Measurements from ENCODE around the gene ICOS. TPM values are rescaled to one million over a fixed set of nuclear protein-coding genes. Genes with fewer than 3 reads are reported as not detected.

The ICOS gene
- total RNA-seq, 8 experiments from 2014 or later: 0.14 TPM; not detected in 7

GRCh38 chr2:203989521-203989920, 53.0 kb downstream of the ICOS start:
- no peaks in the 10 kb centered on the region for H3K4me1 ChIP-seq (replicated peaks in 1 of 2)
- H3K27ac ChIP-seq: no peak overlapping the region
- no peak for ATAC-seq (replicated peaks in 6 of 8)
- WGBS, 10 experiments: 18 to 100% (median 79%) methylated on average over 1 to 2 of the region's 2 CpGs
- no peak overlapping the region for H3K4me3 ChIP-seq
- in situ Hi-C loops (cut with MboI; ENCODE audit: low pct_unique_long_range_greater_than_20kb in 2 of 9, low sequenced_read_pairs in 9 of 9, unreplicated experiment in 9 of 9): no loop called here

GRCh38 chr2:203992509-203992908, 55.9 kb downstream of the ICOS start:
- no peak overlapping the region for H3K27ac ChIP-seq
- H3K4me1 ChIP-seq (replicated peaks in 1 of 2): no peaks in the 10 kb centered on the region
- 0 to 88% (median 53%) methylated on average over 1 of the region's 1 CpG; no CpG with 5 or more reads in 4 of the 10 experiments for WGBS, 10 experiments
- in situ Hi-C loops (cut with MboI; ENCODE audit: low pct_unique_long_range_greater_than_20kb in 2 of 9, low sequenced_read_pairs in 9 of 9, unreplicated experiment in 9 of 9): no loop called here
- H3K4me3 ChIP-seq: no peak overlapping the region
- no peak for ATAC-seq (replicated peaks in 6 of 8)

- Histone ChIP-seq H3K27ac (no peak overlapping the region), H3K4me1 (replicated peaks in 1 of 2) (no peaks in the 10 kb centered on the region), H3K4me3 (no peak overlapping the region)
- no peak for ATAC-seq (replicated peaks in 6 of 8)
- in situ Hi-C loops (cut with MboI; ENCODE audit: low pct_unique_long_range_greater_than_20kb in 2 of 9, low sequenced_read_pairs in 9 of 9, unreplicated experiment in 9 of 9): no loop called here
- 43 to 90% (median 80%) methylated on average over 2 to 4 of the region's 4 CpGs; no CpG with 5 or more reads in 3 of the 10 experiments for WGBS, 10 experiments
Observed at GRCh38 chr2:203993011-203993410, 56.4 kb downstream of the ICOS start.

GRCh38 chr2:203993560-203993959, 57.0 kb downstream of the ICOS start:
- ATAC-seq (replicated peaks in 6 of 8): no peak
- in situ Hi-C loops (cut with MboI; ENCODE audit: low pct_unique_long_range_greater_than_20kb in 2 of 9, low sequenced_read_pairs in 9 of 9, unreplicated experiment in 9 of 9): no loop called here
- H3K4me3 ChIP-seq: no peak overlapping the region
- WGBS, 10 experiments: 46 to 100% (median 83%) methylated on average over 1 to 4 of the region's 4 CpGs; no CpG with 5 or more reads in 2 of the 10 experiments
- H3K27ac ChIP-seq: no peak overlapping the region
- no peaks in the 10 kb centered on the region for H3K4me1 ChIP-seq (replicated peaks in 1 of 2)

GRCh38 chr2:203994735-203995134, 58.2 kb downstream of the ICOS start:
- H3K4me1 ChIP-seq (replicated peaks in 1 of 2): no peaks in the 10 kb centered on the region
- H3K4me3 ChIP-seq: no peak overlapping the region
- in situ Hi-C loops (cut with MboI; ENCODE audit: low pct_unique_long_range_greater_than_20kb in 2 of 9, low sequenced_read_pairs in 9 of 9, unreplicated experiment in 9 of 9): no loop called here
- H3K27ac ChIP-seq: no peak overlapping the region
- WGBS, 10 experiments: 15 to 80% (median 50%) methylated on average over 1 to 2 of the region's 2 CpGs; no CpG with 5 or more reads in 6 of the 10 experiments
- no peak for ATAC-seq (replicated peaks in 6 of 8)

- WGBS, 10 experiments: 32 to 100% (median 81%) methylated on average over 1 to 5 of the region's 5 CpGs
- Histone ChIP-seq H3K4me3 (no peak overlapping the region), H3K27ac (no peak overlapping the region), H3K4me1 (replicated peaks in 1 of 2) (no peaks in the 10 kb centered on the region)
- ATAC-seq (replicated peaks in 6 of 8): no peak
- in situ Hi-C loops (cut with MboI; ENCODE audit: low pct_unique_long_range_greater_than_20kb in 2 of 9, low sequenced_read_pairs in 9 of 9, unreplicated experiment in 9 of 9): no loop called here
Observed at GRCh38 chr2:203996692-203997091, 60.1 kb downstream of the ICOS start.

- Histone ChIP-seq H3K4me1 (replicated peaks in 1 of 2) (no peaks in the 10 kb centered on the region), H3K4me3 (no peak overlapping the region), H3K27ac (no peak overlapping the region)
- in situ Hi-C loops (cut with MboI; ENCODE audit: low pct_unique_long_range_greater_than_20kb in 2 of 9, low sequenced_read_pairs in 9 of 9, unreplicated experiment in 9 of 9): no loop called here
- ATAC-seq (replicated peaks in 6 of 8): no peak
- WGBS, 10 experiments: 0 to 56% (median 23%) methylated on average over 1 of the region's 1 CpG; no CpG with 5 or more reads in 2 of the 10 experiments
Observed at GRCh38 chr2:203997481-203997880, 60.9 kb downstream of the ICOS start.

GRCh38 chr2:203997980-203998809, 61.6 kb downstream of the ICOS start:
- WGBS, 10 experiments: 18 to 93% (median 72%) methylated on average over 2 to 6 of the region's 6 CpGs
- Histone ChIP-seq H3K27ac (no peak overlapping the region), H3K4me1 (replicated peaks in 1 of 2) (no peaks in the 10 kb centered on the region), H3K4me3 (no peak overlapping the region)
- in situ Hi-C loops (cut with MboI; ENCODE audit: low pct_unique_long_range_greater_than_20kb in 2 of 9, low sequenced_read_pairs in 9 of 9, unreplicated experiment in 9 of 9): no loop called here
- ATAC-seq (replicated peaks in 6 of 8): peak in 1 of 8 experiments; percentile 53

GRCh38 chr2:203999835-204000234, 63.3 kb downstream of the ICOS start:
- H3K4me3 ChIP-seq: no peak overlapping the region
- no peaks in the 10 kb centered on the region for H3K4me1 ChIP-seq (replicated peaks in 1 of 2)
- in situ Hi-C loops (cut with MboI; ENCODE audit: low pct_unique_long_range_greater_than_20kb in 2 of 9, low sequenced_read_pairs in 9 of 9, unreplicated experiment in 9 of 9): no loop called here
- no peak for ATAC-seq (replicated peaks in 6 of 8)
- H3K27ac ChIP-seq: no peak overlapping the region

GRCh38 chr2:204000446-204000845, 63.9 kb downstream of the ICOS start:
- no peak for ATAC-seq (replicated peaks in 6 of 8)
- H3K4me1 ChIP-seq (replicated peaks in 1 of 2): no peaks in the 10 kb centered on the region
- H3K27ac ChIP-seq: no peak overlapping the region
- no peak overlapping the region for H3K4me3 ChIP-seq
- in situ Hi-C loops (cut with MboI; ENCODE audit: low pct_unique_long_range_greater_than_20kb in 2 of 9, low sequenced_read_pairs in 9 of 9, unreplicated experiment in 9 of 9): no loop called here

- in situ Hi-C loops (cut with MboI; ENCODE audit: low pct_unique_long_range_greater_than_20kb in 2 of 9, low sequenced_read_pairs in 9 of 9, unreplicated experiment in 9 of 9): no loop called here
- WGBS, 10 experiments: 0 to 83% (median 45%) methylated on average over 1 to 3 of the region's 3 CpGs
- H3K27ac ChIP-seq: no peak overlapping the region
- H3K4me1 ChIP-seq (replicated peaks in 1 of 2): no peaks in the 10 kb centered on the region
- no peak for ATAC-seq (replicated peaks in 6 of 8)
- H3K4me3 ChIP-seq: no peak overlapping the region
Observed at GRCh38 chr2:204003276-204003990, 66.9 kb downstream of the ICOS start.

- Histone ChIP-seq H3K27ac (no peak overlapping the region), H3K4me1 (replicated peaks in 1 of 2) (no peaks in the 10 kb centered on the region), H3K4me3 (no peak overlapping the region)
- in situ Hi-C loops (cut with MboI; ENCODE audit: low pct_unique_long_range_greater_than_20kb in 2 of 9, low sequenced_read_pairs in 9 of 9, unreplicated experiment in 9 of 9): no loop called here
- WGBS, 10 experiments: 27 to 100% (median 74%) methylated on average over 1 of the region's 1 CpG
- no peak for ATAC-seq (replicated peaks in 6 of 8)
Observed at GRCh38 chr2:204004912-204005311, 68.3 kb downstream of the ICOS start.

- Histone ChIP-seq H3K4me1 (replicated peaks in 1 of 2) (peaks cover 0 to 1% of the 10 kb centered on the region in 2 donors), H3K27ac (no peak overlapping the region), H3K4me3 (no peak overlapping the region)
- ATAC-seq (replicated peaks in 6 of 8): no peak
- in situ Hi-C loops (cut with MboI; ENCODE audit: low pct_unique_long_range_greater_than_20kb in 2 of 9, low sequenced_read_pairs in 9 of 9, unreplicated experiment in 9 of 9): no loop called here
- WGBS, 10 experiments: 13 to 100% (median 66%) methylated on average over 1 to 3 of the region's 3 CpGs
Observed at GRCh38 chr2:204005940-204006721, 69.6 kb downstream of the ICOS start.
